ENCODE data around the gene AP2B1. TPM values are rescaled to one million over a fixed set of nuclear protein-coding genes. Genes with fewer than 3 reads are reported as not detected.

The AP2B1 gene
- total RNA-seq, 3 donors from 2014 or later: 78.4 to 91.9 (median 88.5) TPM

DNA sequence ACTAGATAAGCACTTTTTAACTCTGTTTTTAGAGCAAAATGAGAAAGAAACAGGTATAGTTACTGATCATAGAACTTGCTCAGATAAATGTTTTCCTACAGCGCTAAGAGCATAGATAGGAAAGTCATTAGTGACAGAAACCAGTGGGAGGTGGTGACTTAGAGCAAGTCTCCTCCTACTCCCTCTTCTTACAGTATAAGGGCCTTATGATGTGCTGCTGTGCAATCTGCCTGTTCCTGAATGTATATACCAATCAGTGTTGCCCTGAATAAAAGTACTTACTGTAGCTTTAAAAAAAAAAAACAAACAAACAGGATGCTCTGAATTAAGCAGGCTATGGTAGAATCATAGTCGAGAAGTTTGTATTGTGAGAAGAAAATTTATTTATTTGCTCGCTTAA lies 121.0 kb downstream of the AP2B1 start:
- Histone ChIP-seq H3K4me3 (no peak overlapping the region), H3K36me3 (no peaks in the 10 kb centered on the region), H3K27ac (no peak overlapping the region), H3K27me3 (no peaks in the 10 kb centered on the region), H3K9me3 (no peaks in the 10 kb centered on the region), H3K4me1 (no peaks in the 10 kb centered on the region)
- TF ChIP-seq POLR2AphosphoS5 (IDR thresholded peaks at IDR 0.05) (no peak), POLR2A (IDR thresholded peaks at IDR 0.05) (no peak)
- TF ChIP-seq, protein P1, sequence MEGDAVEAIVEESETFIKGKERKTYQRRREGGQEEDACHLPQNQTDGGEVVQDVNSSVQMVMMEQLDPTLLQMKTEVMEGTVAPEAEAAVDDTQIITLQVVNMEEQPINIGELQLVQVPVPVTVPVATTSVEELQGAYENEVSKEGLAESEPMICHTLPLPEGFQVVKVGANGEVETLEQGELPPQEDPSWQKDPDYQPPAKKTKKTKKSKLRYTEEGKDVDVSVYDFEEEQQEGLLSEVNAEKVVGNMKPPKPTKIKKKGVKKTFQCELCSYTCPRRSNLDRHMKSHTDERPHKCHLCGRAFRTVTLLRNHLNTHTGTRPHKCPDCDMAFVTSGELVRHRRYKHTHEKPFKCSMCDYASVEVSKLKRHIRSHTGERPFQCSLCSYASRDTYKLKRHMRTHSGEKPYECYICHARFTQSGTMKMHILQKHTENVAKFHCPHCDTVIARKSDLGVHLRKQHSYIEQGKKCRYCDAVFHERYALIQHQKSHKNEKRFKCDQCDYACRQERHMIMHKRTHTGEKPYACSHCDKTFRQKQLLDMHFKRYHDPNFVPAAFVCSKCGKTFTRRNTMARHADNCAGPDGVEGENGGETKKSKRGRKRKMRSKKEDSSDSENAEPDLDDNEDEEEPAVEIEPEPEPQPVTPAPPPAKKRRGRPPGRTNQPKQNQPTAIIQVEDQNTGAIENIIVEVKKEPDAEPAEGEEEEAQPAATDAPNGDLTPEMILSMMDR (IDR thresholded peaks at IDR 0.05): no peak
- DNase-seq (ENCODE audit: low spot score in 2 of 2): no peak
- intact Hi-C loops (cut with DNase I; ENCODE audit: low total_unique reads): no loop called here

DNA sequence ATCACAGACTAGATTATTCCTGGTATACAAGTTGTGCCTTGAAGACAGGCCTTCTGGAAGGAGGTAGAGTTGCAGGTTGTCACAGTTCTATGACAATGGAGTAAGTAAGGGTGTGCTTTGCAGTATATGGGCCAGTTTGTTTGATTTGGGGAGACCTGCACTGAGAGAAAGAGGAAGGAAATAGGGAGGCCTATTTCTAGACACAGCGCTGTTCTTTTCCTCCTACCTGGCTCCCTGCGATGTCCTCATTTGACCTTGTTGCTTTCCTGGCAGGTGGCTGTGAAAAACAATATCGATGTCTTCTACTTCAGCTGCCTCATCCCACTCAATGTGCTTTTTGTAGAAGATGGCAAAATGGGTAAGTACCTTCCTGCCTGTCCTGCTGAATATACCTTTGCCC lies 121.8 kb downstream of the AP2B1 start:
- no peaks in the 10 kb centered on the region for H3K27me3 ChIP-seq
- no peak overlapping the region for H3K4me3 ChIP-seq
- H3K36me3 ChIP-seq: no peaks in the 10 kb centered on the region
- no peaks in the 10 kb centered on the region for H3K4me1 ChIP-seq
- intact Hi-C loops (cut with DNase I; ENCODE audit: low total_unique reads): no loop called here
- H3K9me3 ChIP-seq: no peaks in the 10 kb centered on the region
- H3K27ac ChIP-seq: no peak overlapping the region
- TF ChIP-seq, protein P1 (IDR thresholded peaks at IDR 0.05): no peak
- no peak for TF ChIP-seq POLR2AphosphoS5 (IDR thresholded peaks at IDR 0.05)
- no peak for TF ChIP-seq POLR2A (IDR thresholded peaks at IDR 0.05)
- no peak for DNase-seq (ENCODE audit: low spot score in 2 of 2)

DNA sequence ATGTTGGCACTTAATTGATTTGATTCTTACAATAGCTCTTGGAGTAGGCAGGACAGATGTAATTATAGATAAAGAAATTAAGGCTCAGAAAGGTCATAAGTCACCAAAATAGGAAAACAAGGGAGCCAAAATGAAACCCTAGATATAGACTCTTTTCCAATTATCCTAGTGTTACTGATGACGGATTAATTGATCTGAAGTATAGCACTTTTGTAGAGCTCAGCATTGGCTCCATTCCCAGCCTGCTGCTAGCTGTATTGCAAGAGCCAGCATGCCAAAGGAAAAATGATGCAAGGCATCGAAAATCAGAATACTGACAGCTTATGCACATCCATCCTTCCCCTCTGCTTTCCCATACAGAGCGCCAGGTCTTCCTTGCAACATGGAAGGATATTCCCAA lies 122.8 kb downstream of the AP2B1 start:
- no peak for DNase-seq (ENCODE audit: low spot score in 2 of 2)
- Histone ChIP-seq H3K4me3 (no peak overlapping the region), H3K9me3 (no peaks in the 10 kb centered on the region), H3K36me3 (no peaks in the 10 kb centered on the region), H3K27ac (no peak overlapping the region), H3K27me3 (no peaks in the 10 kb centered on the region), H3K4me1 (no peaks in the 10 kb centered on the region)
- TF ChIP-seq POLR2A (IDR thresholded peaks at IDR 0.05): no peak
- no peak for TF ChIP-seq POLR2AphosphoS5 (IDR thresholded peaks at IDR 0.05)
- TF ChIP-seq, protein P1 (IDR thresholded peaks at IDR 0.05): no peak
- intact Hi-C loops (cut with DNase I; ENCODE audit: low total_unique reads): no loop called here

DNA sequence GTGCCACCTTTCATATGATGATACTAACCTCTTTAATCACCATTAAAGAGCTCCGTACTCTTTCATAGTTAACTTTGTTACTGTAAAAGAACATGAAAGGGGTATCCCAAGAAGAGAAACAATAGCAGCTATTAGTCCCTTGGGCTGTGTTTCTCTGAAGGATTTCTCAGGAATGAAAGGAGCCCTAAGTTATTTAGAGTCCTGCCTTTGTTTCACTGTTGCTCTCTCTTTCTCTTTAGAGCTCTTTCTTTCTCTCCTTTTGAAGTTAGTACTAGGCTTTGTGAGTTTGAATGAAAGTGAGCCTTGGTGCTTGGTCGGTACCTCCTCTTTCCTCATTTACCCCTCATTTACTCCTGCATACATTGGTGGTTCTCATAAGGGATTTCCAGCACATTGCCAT lies 123.8 kb downstream of the AP2B1 start:
- Histone ChIP-seq H3K36me3 (no peaks in the 10 kb centered on the region), H3K27ac (no peak overlapping the region), H3K4me1 (no peaks in the 10 kb centered on the region), H3K4me3 (no peak overlapping the region), H3K9me3 (no peaks in the 10 kb centered on the region), H3K27me3 (no peaks in the 10 kb centered on the region)
- no peak for TF ChIP-seq POLR2AphosphoS5 (IDR thresholded peaks at IDR 0.05)
- TF ChIP-seq, protein P1 (IDR thresholded peaks at IDR 0.05): no peak
- TF ChIP-seq POLR2A (IDR thresholded peaks at IDR 0.05): no peak
- intact Hi-C loops (cut with DNase I; ENCODE audit: low total_unique reads): no loop called here
- DNase-seq (ENCODE audit: low spot score in 2 of 2): no peak

DNA sequence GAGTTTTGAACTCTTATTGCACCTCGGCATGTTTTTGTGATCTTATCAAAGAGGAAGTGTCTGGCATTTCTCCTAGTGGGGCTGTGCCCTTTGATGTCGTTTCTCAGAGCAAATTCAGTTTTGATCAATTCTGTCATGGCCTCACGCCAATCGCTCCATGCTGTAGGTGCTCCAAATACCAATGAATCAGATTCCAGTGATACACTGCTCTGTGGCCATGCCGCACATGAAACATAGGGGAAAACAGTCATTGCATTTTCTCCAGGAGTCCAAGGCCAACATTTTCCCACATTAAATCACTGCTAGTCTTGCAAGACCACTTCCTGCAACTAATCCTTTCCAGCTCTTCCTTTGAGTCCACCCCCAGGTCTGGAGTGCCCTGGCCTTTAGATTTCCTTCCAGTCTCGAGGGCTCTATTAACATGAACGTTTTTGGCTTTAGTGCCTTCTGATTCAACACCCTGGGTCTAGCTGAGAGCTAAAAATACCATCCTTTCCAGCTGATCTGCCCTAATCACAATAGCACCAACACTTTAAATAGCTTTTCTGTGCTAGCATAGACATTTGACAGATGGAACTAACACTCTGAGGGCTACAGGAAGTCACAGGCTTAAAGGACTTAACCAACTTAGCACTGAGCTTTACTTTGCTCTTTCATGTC lies 126.1 kb downstream of the AP2B1 start:
- H3K36me3 ChIP-seq: no peaks in the 10 kb centered on the region
- no peak overlapping the region for H3K4me3 ChIP-seq
- TF ChIP-seq POLR2A (IDR thresholded peaks at IDR 0.05): no peak
- peak in 1 of 3 donors; percentile 17 for TF ChIP-seq POLR2AphosphoS5 (IDR thresholded peaks at IDR 0.05)
- H3K27me3 ChIP-seq: no peaks in the 10 kb centered on the region
- intact Hi-C loops (cut with DNase I; ENCODE audit: low total_unique reads): no loop called here
- no peaks in the 10 kb centered on the region for H3K4me1 ChIP-seq
- H3K27ac ChIP-seq: no peak overlapping the region
- H3K9me3 ChIP-seq: no peaks in the 10 kb centered on the region
- no peak for DNase-seq (ENCODE audit: low spot score in 2 of 2)
